GM19397 (cell line): ENCODE results near the gene ZFP69B.
"Not testable (repeated sequence)": the region's sequence is repeated elsewhere in the genome, so short reads cannot be mapped to it uniquely, and the experiment has no call there.

Experiments used
- ATAC-seq: cut with Tn5 transposase; IDR thresholded peaks from one replicate; pipeline ENCODE4 v1.9.1; 2021; ENCODE audit warnings: mild to moderate bottlenecking, moderate library complexity; ENCODE audit not compliant: unreplicated experiment

The ZFP69B gene

GRCh38 chr1:40435471-40435870 is 14.8 kb upstream of the ZFP69B start:
- ATAC-seq, result no peak

DNA sequence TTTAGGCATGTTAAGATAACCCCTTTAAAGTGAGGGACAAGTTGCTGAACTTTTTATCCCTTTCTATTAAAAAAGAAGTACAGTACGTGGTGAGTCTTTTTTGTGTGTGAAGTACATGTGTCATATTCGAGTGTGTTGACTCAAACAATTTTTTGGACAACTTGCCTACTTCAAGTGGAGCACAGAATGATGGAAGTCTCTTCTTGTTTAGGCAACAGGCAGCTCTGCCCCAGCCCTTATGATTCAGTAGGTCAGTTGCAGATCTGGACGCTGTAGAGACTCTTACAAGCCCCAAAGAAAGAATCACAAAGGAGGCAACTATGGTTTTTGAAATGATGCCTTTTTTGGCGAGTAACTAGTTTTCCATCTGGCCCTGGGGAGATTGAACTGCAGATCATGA is 14.4 kb upstream of the ZFP69B start:
- ATAC-seq, result no peak

GRCh38 chr1:40438391-40439015 is 11.8 kb upstream of the ZFP69B start:
- no peak for ATAC-seq

DNA sequence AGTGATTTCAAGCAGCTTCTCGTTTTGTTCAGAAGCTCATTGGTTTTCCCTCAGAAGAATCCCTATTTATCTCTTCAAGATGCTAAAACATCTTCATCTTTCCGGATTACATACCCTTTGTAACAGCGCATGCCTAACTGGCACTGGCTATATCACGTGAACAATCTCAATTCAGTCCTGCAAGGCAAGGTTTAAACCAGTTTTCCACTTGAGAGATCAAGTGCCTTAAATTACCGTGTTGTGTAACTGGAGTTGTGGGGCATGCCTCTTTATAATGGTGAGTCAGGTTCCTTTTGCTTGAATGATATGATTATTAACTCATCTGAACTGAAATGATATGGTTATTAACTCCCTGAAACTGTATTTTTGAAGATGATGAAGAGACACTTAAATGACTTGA is 11.0 kb upstream of the ZFP69B start:
- no peak for ATAC-seq

GRCh38 chr1:40450495-40451237 is 390 bp downstream of the ZFP69B start:
- ATAC-seq, result no peak

DNA sequence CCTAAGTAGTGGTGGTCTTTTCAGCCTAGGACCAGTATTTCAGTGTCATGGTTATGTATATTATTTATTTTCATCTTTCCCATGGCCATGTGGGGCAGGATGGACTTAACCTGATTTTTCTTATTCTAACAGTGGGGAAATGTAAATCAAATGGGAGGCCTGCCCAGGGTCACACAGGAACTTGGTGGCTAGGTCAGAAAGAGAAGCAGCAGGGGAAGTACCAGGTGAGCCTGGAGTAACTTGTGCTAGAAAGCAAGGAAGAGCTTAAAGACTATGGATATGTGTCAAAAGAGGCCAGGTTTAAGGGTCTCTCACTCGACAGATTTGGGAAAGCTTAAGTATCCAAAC is 936 bp downstream of the ZFP69B start:
- ATAC-seq, result no peak

- ATAC-seq, result no peak
Observed at GRCh38 chr1:40454873-40455272, 4.6 kb downstream of the ZFP69B start.

GRCh38 chr1:40462956-40463590 is 12.8 kb downstream of the ZFP69B start:
- no peak for ATAC-seq

- ATAC-seq, result no peak
Observed at GRCh38 chr1:40469327-40469726, 19.1 kb downstream of the ZFP69B start.

- ATAC-seq, result no peak
Observed at GRCh38 chr1:40475268-40475667, 25.0 kb downstream of the ZFP69B start.

GRCh38 chr1:40476924-40477677 is 26.8 kb downstream of the ZFP69B start, which contains the start of gene ZFP69:
ZFP69 (plus strand) TSS chr1:40477290; CDS start chr1:40479362, 2,072 bp downstream.
- ATAC-seq, result peak; percentile 89

- peak; percentile 11 for ATAC-seq
Observed at GRCh38 chr1:40477678-40478053, 27.4 kb downstream of the ZFP69B start.

GRCh38 chr1:40478276-40478675 is 28.0 kb downstream of the ZFP69B start:
- no peak for ATAC-seq

DNA sequence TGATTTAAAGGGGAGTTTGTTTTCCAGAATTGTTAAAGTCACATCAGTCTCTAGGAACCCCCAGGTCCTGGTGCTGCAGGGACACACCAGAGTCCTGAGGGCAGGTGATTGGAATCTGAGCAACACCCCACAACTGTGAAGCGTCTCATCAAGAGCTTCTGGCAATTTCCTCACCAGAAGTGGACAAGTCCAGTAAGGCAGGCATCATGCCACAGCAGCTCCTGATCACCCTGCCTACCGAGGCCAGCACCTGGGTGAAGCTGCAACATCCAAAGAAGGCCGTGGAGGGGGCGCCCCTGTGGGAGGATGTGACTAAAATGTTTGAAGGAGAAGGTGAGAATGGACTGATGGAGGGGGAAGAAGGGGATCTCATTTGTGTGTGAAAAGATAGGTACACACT is 28.9 kb downstream of the ZFP69B start:
- ATAC-seq, result no peak

- ATAC-seq, result no peak
Observed at GRCh38 chr1:40495315-40495903, 45.1 kb downstream of the ZFP69B start.

GRCh38 chr1:40502651-40503050 is 52.4 kb downstream of the ZFP69B start:
- ATAC-seq, result not testable (repeated sequence)

GRCh38 chr1:40507973-40508372 is 57.7 kb downstream of the ZFP69B start:
- no peak for ATAC-seq

- peak; percentile 83 for ATAC-seq
Observed at GRCh38 chr1:40508375-40509341, 58.4 kb downstream of the ZFP69B start, which contains the start of gene EXO5. EXO5 (plus strand) TSS chr1:40508767; CDS start chr1:40514545, 5,778 bp downstream.
